Chondrocyte (in vitro differentiated cells): ENCODE data around the gene TMPRSS4. TPM values are rescaled to one million over a fixed set of nuclear protein-coding genes. Genes with fewer than 3 reads are reported as not detected.

Experiments used
- DNase-seq: peaks from one replicate; pipeline ENCODE4 v3.0.0; 2021; ENCODE audit warnings: mixed read lengths, low spot score
- H3K27ac Mint-ChIP-seq: one replicate; pipeline ENCODE4 v1.8.0; 2021; ENCODE audit warnings: mild to moderate bottlenecking, moderate library complexity, mixed read lengths; ENCODE audit not compliant: unreplicated experiment
- H3K27me3 Mint-ChIP-seq: 2 replicates; pipeline ENCODE4 v1.8.0; 2021; ENCODE audit warnings: low read depth, mixed read lengths
- H3K36me3 Mint-ChIP-seq: 2 replicates; pipeline ENCODE4 v1.8.0; 2021; ENCODE audit warnings: low read depth, mixed read lengths
- H3K4me1 Mint-ChIP-seq: 2 replicates; pipeline ENCODE4 v1.8.0; 2021; ENCODE audit warnings: low read depth, mild to moderate bottlenecking, mixed read lengths
- H3K4me3 Mint-ChIP-seq: one replicate; pipeline ENCODE4 v1.8.0; 2021; ENCODE audit warnings: mild to moderate bottlenecking, moderate library complexity, mixed read lengths; ENCODE audit not compliant: unreplicated experiment
- H3K9me3 Mint-ChIP-seq: 2 replicates; pipeline ENCODE4 v1.8.0; 2021; ENCODE audit warnings: low read depth, mixed read lengths
- CTCF ChIP-seq: fragments of 200-600 bp; sonication (generic); IDR thresholded peaks from 2 replicates; pipeline ENCODE4 v1.5.0; 2021; ENCODE audit warnings: antibody characterized with exemption, mild to moderate bottlenecking, moderate library complexity
- total RNA-seq: library from RNA; stranded (reverse); gene quantifications from 3 replicates; pipeline ENCODE4 v1.2.1, GENCODE V29; 2021

TMPRSS4 gene
- total RNA-seq, 1 donor from 2014 or later, result not detected

GRCh38 chr11:118135051-118135795 is 58.3 kb downstream of the TMPRSS4 start:
- H3K4me3 Mint-ChIP-seq, result no peak overlapping the region
- H3K4me1 Mint-ChIP-seq, result no peaks in the 10 kb centered on the region
- H3K27me3 Mint-ChIP-seq, result peaks cover 40% of the 10 kb centered on the region
- no peak for TF ChIP-seq CTCF
- no peaks in the 10 kb centered on the region for H3K9me3 Mint-ChIP-seq
- no peak overlapping the region for H3K27ac Mint-ChIP-seq
- no peaks in the 10 kb centered on the region for H3K36me3 Mint-ChIP-seq
- DNase-seq, result no peak

- Mint-ChIP-seq H3K36me3 (no peaks in the 10 kb centered on the region), H3K9me3 (no peaks in the 10 kb centered on the region), H3K27ac (no peak overlapping the region), H3K4me3 (no peak overlapping the region), H3K27me3 (peaks cover 43% of the 10 kb centered on the region), H3K4me1 (no peaks in the 10 kb centered on the region)
- TF ChIP-seq CTCF, result no peak
- no peak for DNase-seq
Measured at GRCh38 chr11:118135796-118136165, 58.9 kb downstream of the TMPRSS4 start.

DNA sequence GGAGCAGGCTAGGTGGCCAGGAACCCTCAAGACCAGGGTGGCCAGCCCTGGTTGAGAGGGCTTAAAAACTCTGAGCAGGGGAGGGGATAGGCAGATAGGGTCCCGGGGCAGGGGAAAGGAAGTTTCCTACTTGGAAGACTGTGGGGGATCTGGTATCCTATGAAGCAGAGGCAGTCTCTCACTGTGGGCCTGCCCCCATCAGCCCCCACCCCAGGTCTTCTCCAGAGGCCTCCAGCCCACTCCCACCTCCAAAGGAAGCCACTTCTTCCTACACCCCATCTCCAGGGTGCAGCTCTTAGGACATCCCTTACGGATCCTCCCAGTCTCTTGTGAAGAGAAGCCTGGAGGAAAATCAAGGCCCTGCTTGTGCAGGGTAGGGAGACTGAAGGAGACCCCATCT is 59.5 kb downstream of the TMPRSS4 start:
- H3K27ac Mint-ChIP-seq, result no peak overlapping the region
- no peaks in the 10 kb centered on the region for H3K36me3 Mint-ChIP-seq
- TF ChIP-seq CTCF, result no peak
- H3K4me3 Mint-ChIP-seq, result no peak overlapping the region
- H3K9me3 Mint-ChIP-seq, result no peaks in the 10 kb centered on the region
- H3K4me1 Mint-ChIP-seq, result no peaks in the 10 kb centered on the region
- H3K27me3 Mint-ChIP-seq, result peaks cover 41% of the 10 kb centered on the region
- no peak for DNase-seq

GRCh38 chr11:118136801-118137200 is 59.9 kb downstream of the TMPRSS4 start:
- no peaks in the 10 kb centered on the region for H3K36me3 Mint-ChIP-seq
- H3K27me3 Mint-ChIP-seq, result peaks cover 44% of the 10 kb centered on the region
- no peak for DNase-seq
- no peak for TF ChIP-seq CTCF
- no peak overlapping the region for H3K27ac Mint-ChIP-seq
- H3K4me3 Mint-ChIP-seq, result no peak overlapping the region
- H3K4me1 Mint-ChIP-seq, result no peaks in the 10 kb centered on the region
- no peaks in the 10 kb centered on the region for H3K9me3 Mint-ChIP-seq

- Mint-ChIP-seq H3K4me1 (no peaks in the 10 kb centered on the region), H3K27me3 (peaks cover 59% of the 10 kb centered on the region), H3K4me3 (no peak overlapping the region), H3K27ac (no peak overlapping the region), H3K36me3 (no peaks in the 10 kb centered on the region), H3K9me3 (no peaks in the 10 kb centered on the region)
- DNase-seq, result no peak
- TF ChIP-seq CTCF, result no peak
Measured at GRCh38 chr11:118138839-118139420, 62.1 kb downstream of the TMPRSS4 start.
